Epithelial cell of proximal tubule (primary cell): ENCODE results near the gene GTF3C1. TPM values are rescaled to one million over a fixed set of nuclear protein-coding genes. Genes with fewer than 3 reads are reported as not detected.

Experiments
- DNase-seq: peaks from one replicate; pipeline ENCODE4 v3.0.0-alpha.2; 2011; ENCODE audit warnings: low read depth
- H3K4me3 ChIP-seq: 2 replicates; pipeline ENCODE4 v1.5.1; 2011; ENCODE audit warnings: low read depth, mild to moderate bottlenecking, low read length
- CTCF ChIP-seq: conservative IDR thresholded peaks from 2 replicates; pipeline ENCODE4 v1.5.1; 2012; ENCODE audit warnings: low read depth, mild to moderate bottlenecking, low read length
- total RNA-seq: library from RNA; depleted of rRNA; stranded (reverse); fragments of >200 nt; gene quantifications from 2 replicates; pipeline ENCODE4 v1.2.3, GENCODE V29; 2015

The GTF3C1 gene
- total RNA-seq, 1 donor from 2014 or later: 73.2 TPM

GRCh38 chr16:27503662-27504061 lies 46.1 kb downstream of the GTF3C1 start:
- H3K4me3 ChIP-seq: no peak overlapping the region
- DNase-seq: no peak
- no peak for TF ChIP-seq CTCF

GRCh38 chr16:27500801-27501200 lies 48.9 kb downstream of the GTF3C1 start:
- DNase-seq: no peak
- no peak for TF ChIP-seq CTCF
- H3K4me3 ChIP-seq: no peak overlapping the region

- H3K4me3 ChIP-seq: no peak overlapping the region
- no peak for DNase-seq
- TF ChIP-seq CTCF: no peak
Measured at GRCh38 chr16:27499659-27500055, 50.1 kb downstream of the GTF3C1 start.

- no peak overlapping the region for H3K4me3 ChIP-seq
- DNase-seq: no peak
- no peak for TF ChIP-seq CTCF
Measured at GRCh38 chr16:27498916-27499658, 50.6 kb downstream of the GTF3C1 start.

GRCh38 chr16:27498031-27498825 lies 51.5 kb downstream of the GTF3C1 start:
- DNase-seq: no peak

GRCh38 chr16:27495191-27495590 lies 54.5 kb downstream of the GTF3C1 start:
- H3K4me3 ChIP-seq: no peak overlapping the region
- DNase-seq: no peak
- no peak for TF ChIP-seq CTCF

More at GRCh38 chr16:27498031-27498825, 51.5 kb downstream of the GTF3C1 start:
- no peak overlapping the region for H3K4me3 ChIP-seq
- no peak for TF ChIP-seq CTCF
